GM12864 (cell line): ENCODE results near the gene SCN8A.
A peak's percentile ranks its signal among the peaks of the same experiment; 100 is the strongest.

ENCODE experiments used
- DNase-seq: peaks from one replicate; pipeline ENCODE4 v3.0.0-alpha.2; 2011; ENCODE audit warnings: low read depth
- H3K4me3 ChIP-seq: 2 replicates; pipeline ENCODE4 v1.5.1; 2011; ENCODE audit warnings: mild to moderate bottlenecking, low read depth, low read length, control low read depth
- CTCF ChIP-seq: IDR thresholded peaks from 2 replicates; pipeline ENCODE4 v1.5.1; 2011; ENCODE audit warnings: low read depth, mild to moderate bottlenecking, moderate library complexity, low read length, control low read depth, inconsistent platforms; ENCODE audit errors: missing control alignments

The SCN8A gene

GRCh38 chr12:51820526-51821439, 229.8 kb downstream of the SCN8A start:
- no peak for DNase-seq
- no peak for TF ChIP-seq CTCF
- peak overlapping the region; percentile 14; the same call in 1 of the 2 replicates for H3K4me3 ChIP-seq

- TF ChIP-seq CTCF = no peak
- H3K4me3 ChIP-seq = no peak overlapping the region
- DNase-seq = no peak
Measured at GRCh38 chr12:51821440-51822260, 230.6 kb downstream of the SCN8A start.

GRCh38 chr12:51822261-51822616, 231.2 kb downstream of the SCN8A start:
- no peak overlapping the region for H3K4me3 ChIP-seq
- no peak for TF ChIP-seq CTCF
- DNase-seq = no peak

- H3K4me3 ChIP-seq = no peak overlapping the region
Measured at GRCh38 chr12:51822956-51823355, 231.9 kb downstream of the SCN8A start.

GRCh38 chr12:51823875-51824565, 233.0 kb downstream of the SCN8A start:
- no peak for DNase-seq
- TF ChIP-seq CTCF = peak; percentile 49
- no peak overlapping the region for H3K4me3 ChIP-seq

More at GRCh38 chr12:51822956-51823355, 231.9 kb downstream of the SCN8A start:
- no peak for TF ChIP-seq CTCF
- DNase-seq = no peak

GRCh38 chr12:51825216-51825615, 234.2 kb downstream of the SCN8A start:
- DNase-seq = no peak
- H3K4me3 ChIP-seq = no peak overlapping the region
- no peak for TF ChIP-seq CTCF
